Keratinocyte (primary cell): ENCODE data around the gene FOXL3. TPM values are rescaled to one million over a fixed set of nuclear protein-coding genes. Genes with fewer than 3 reads are reported as not detected.

ENCODE experiments used
- DNase-seq: peaks from one replicate; pipeline ENCODE4 v3.0.0-alpha.2; 2011; ENCODE audit warnings: low read depth, missing footprints, low spot score
- FAIRE-seq: peaks from 2 replicates; lab custom pipeline; 2011; peaks lifted over from hg19 to GRCh38; lab: Jason Lieb, UNC
- H2AFZ ChIP-seq: 2 replicates; pipeline ENCODE4 v1.6.0; 2012; ENCODE audit warnings: low read length, control low read depth, inconsistent platforms; ENCODE audit not compliant: control insufficient read depth
- H3K27ac ChIP-seq: 2 replicates; pipeline ENCODE4 v1.5.1; 2011; ENCODE audit warnings: low read length; ENCODE audit not compliant: control insufficient read depth, insufficient read depth
- H3K27me3 ChIP-seq: 3 replicates; pipeline ENCODE4 v1.6.0; 2011; ENCODE audit warnings: low read length; ENCODE audit not compliant: control insufficient read depth, insufficient read depth; ENCODE audit errors: extremely low read depth
- H3K36me3 ChIP-seq, 2 experiments: 2 replicates in 1 of 2; 3 replicates in 1 of 2; pipeline ENCODE4 v1.5.1; 2011; ENCODE audit warnings: low read length in 2 of 2, mild to moderate bottlenecking in 1 of 2; ENCODE audit not compliant: control insufficient read depth in 2 of 2, insufficient read depth in 2 of 2; ENCODE audit errors: extremely low read depth in 1 of 2
- H3K4me1 ChIP-seq: 3 replicates; pipeline ENCODE4 v1.5.1; 2011; ENCODE audit warnings: low read length; ENCODE audit not compliant: control insufficient read depth, insufficient read depth; ENCODE audit errors: extremely low read depth
- H3K4me2 ChIP-seq: 3 replicates; pipeline ENCODE4 v1.6.0; 2011; ENCODE audit warnings: low read depth, low read length; ENCODE audit not compliant: control insufficient read depth, insufficient read depth; ENCODE audit errors: extremely low read depth
- H3K4me3 ChIP-seq, 3 experiments: fragments of 200-600 bp in 1 of 3; sonication (generic) in 1 of 3; 2 replicates in 2 of 3; 3 replicates in 1 of 3; pipeline ENCODE4 v1.5.1; 2011 to 2016; ENCODE audit warnings: low read length in 3 of 3, mild to moderate bottlenecking in 3 of 3, control low read depth in 2 of 3, inconsistent platforms in 1 of 3, low read depth in 1 of 3, mixed read lengths in 1 of 3, mixed run types in 1 of 3, moderate library complexity in 1 of 3; ENCODE audit not compliant: control insufficient read depth in 2 of 3, insufficient read depth in 2 of 3; ENCODE audit errors: extremely low read depth in 1 of 3
- H3K79me2 ChIP-seq: 2 replicates; pipeline ENCODE4 v1.6.0; 2012; ENCODE audit warnings: low read length; ENCODE audit not compliant: control insufficient read depth, insufficient read depth
- H3K9ac ChIP-seq: 3 replicates; pipeline ENCODE4 v1.6.0; 2011; ENCODE audit warnings: low read length; ENCODE audit not compliant: control insufficient read depth, insufficient read depth; ENCODE audit errors: extremely low read depth
- H3K9me1 ChIP-seq: 3 replicates; pipeline ENCODE4 v1.6.0; 2011; ENCODE audit warnings: low read length; ENCODE audit not compliant: control insufficient read depth, insufficient read depth; ENCODE audit errors: extremely low read depth
- H3K9me3 ChIP-seq: 2 replicates; pipeline ENCODE4 v1.5.1; 2012; ENCODE audit warnings: low read depth, low read length; ENCODE audit not compliant: control insufficient read depth
- H4K20me1 ChIP-seq: 3 replicates; pipeline ENCODE4 v1.6.0; 2011; ENCODE audit warnings: low read length; ENCODE audit not compliant: control insufficient read depth, insufficient read depth; ENCODE audit errors: extremely low read depth
- EZH2 ChIP-seq: IDR thresholded peaks from one replicate; pipeline ENCODE4 v1.6.1; 2012; ENCODE audit warnings: inconsistent platforms, mild to moderate bottlenecking, low read length, moderate library complexity
- dilution Hi-C: fragments of 300-500 bp; cut with MboI; formaldehyde crosslinking; loops from one replicate; pipeline ENCODE4 v1.7.0; 2020; ENCODE audit warnings: low sequenced_read_pairs; ENCODE audit not compliant: extremely low pct_ligation_motif_present
- polyA plus RNA-seq, 5 experiments: library from polyadenylated mRNA; depleted of rRNA in 3 of 5; stranded (reverse) in 3 of 5; stranded (forward) in 1 of 5; unstranded in 1 of 5; fragments of >200 nt; gene quantifications; 1 replicate in 1 of 5; 2 replicates in 3 of 5; 3 replicates in 1 of 5; pipeline versions ENCODE4 v1.2.1 to v1.2.3, GENCODE V29; 2011 to 2012; ENCODE audit warnings: missing spikeins in 2 of 5, low read depth in 1 of 5, low replicate concordance in 1 of 5
- TF ChIP-seq, protein P1 (sequence below), 3 experiments: IDR thresholded peaks in 1 of 3; conservative IDR thresholded peaks in 1 of 3; optimal IDR thresholded peaks in 1 of 3; 2 replicates in 2 of 3; 3 replicates in 1 of 3; pipeline versions ENCODE3 to v1.5.1; 2011; ENCODE audit warnings: low read length in 3 of 3, mild to moderate bottlenecking in 3 of 3, moderate library complexity in 2 of 3, control low read depth in 1 of 3, inconsistent platforms in 1 of 3; ENCODE audit not compliant: insufficient read depth in 2 of 3; ENCODE audit errors: extremely low read depth in 1 of 3

Gene FOXL3
- polyA plus RNA-seq, 1 donor (not counting 4 experiments of a cell fraction or from before 2014, with no cell fraction given), result not detected

DNA sequence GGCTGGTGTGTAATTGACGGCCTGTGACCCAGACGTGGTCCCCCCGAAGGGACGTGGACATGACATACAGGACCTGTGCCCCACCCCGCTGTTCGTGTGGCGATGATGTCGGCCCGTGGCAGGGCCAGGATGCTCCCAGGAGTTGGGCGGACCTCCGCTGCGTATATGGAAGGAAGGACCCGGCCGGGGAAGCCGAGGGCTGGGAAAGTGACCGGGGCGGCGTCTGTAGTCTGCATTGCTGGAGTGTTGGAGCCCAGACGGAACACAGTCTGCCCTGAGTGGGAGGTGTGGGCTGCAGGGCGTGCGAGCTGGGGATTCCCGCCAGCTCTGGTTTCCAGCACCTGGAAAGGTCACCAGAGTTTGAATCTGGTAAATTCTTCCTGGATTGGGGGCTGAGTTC lies 45.0 kb upstream of the FOXL3 start:
- H3K36me3 ChIP-seq, result no peaks in the 10 kb centered on the region
- no peak overlapping the region for H3K4me3 ChIP-seq
- H3K4me2 ChIP-seq, result no peak overlapping the region
- peaks cover 12% of the 10 kb centered on the region for H3K4me1 ChIP-seq
- no peak overlapping the region for H3K9ac ChIP-seq
- H3K27me3 ChIP-seq, result no peaks in the 10 kb centered on the region
- no peaks in the 10 kb centered on the region for H4K20me1 ChIP-seq
- H3K27ac ChIP-seq, result no peak overlapping the region
- H3K79me2 ChIP-seq, result peaks cover 5% of the 10 kb centered on the region
- dilution Hi-C loops, result no loop called here
- TF ChIP-seq, protein P1, sequence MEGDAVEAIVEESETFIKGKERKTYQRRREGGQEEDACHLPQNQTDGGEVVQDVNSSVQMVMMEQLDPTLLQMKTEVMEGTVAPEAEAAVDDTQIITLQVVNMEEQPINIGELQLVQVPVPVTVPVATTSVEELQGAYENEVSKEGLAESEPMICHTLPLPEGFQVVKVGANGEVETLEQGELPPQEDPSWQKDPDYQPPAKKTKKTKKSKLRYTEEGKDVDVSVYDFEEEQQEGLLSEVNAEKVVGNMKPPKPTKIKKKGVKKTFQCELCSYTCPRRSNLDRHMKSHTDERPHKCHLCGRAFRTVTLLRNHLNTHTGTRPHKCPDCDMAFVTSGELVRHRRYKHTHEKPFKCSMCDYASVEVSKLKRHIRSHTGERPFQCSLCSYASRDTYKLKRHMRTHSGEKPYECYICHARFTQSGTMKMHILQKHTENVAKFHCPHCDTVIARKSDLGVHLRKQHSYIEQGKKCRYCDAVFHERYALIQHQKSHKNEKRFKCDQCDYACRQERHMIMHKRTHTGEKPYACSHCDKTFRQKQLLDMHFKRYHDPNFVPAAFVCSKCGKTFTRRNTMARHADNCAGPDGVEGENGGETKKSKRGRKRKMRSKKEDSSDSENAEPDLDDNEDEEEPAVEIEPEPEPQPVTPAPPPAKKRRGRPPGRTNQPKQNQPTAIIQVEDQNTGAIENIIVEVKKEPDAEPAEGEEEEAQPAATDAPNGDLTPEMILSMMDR (optimal IDR thresholded peaks at IDR 0.05 in 1 of 3, IDR thresholded peaks at IDR 0.05 in 1 of 3, conservative IDR thresholded peaks at IDR 0.05 in 1 of 3; ENCODE audit: extremely low read depth in 1 of 3, insufficient read depth in 2 of 3, low read length in 3 of 3), result no peak
- no peak for TF ChIP-seq EZH2
- FAIRE-seq (no peak), DNase-seq (no peak)
- no peak overlapping the region for H2AFZ ChIP-seq
- no peaks in the 10 kb centered on the region for H3K9me3 ChIP-seq
- no peaks in the 10 kb centered on the region for H3K9me1 ChIP-seq

DNA sequence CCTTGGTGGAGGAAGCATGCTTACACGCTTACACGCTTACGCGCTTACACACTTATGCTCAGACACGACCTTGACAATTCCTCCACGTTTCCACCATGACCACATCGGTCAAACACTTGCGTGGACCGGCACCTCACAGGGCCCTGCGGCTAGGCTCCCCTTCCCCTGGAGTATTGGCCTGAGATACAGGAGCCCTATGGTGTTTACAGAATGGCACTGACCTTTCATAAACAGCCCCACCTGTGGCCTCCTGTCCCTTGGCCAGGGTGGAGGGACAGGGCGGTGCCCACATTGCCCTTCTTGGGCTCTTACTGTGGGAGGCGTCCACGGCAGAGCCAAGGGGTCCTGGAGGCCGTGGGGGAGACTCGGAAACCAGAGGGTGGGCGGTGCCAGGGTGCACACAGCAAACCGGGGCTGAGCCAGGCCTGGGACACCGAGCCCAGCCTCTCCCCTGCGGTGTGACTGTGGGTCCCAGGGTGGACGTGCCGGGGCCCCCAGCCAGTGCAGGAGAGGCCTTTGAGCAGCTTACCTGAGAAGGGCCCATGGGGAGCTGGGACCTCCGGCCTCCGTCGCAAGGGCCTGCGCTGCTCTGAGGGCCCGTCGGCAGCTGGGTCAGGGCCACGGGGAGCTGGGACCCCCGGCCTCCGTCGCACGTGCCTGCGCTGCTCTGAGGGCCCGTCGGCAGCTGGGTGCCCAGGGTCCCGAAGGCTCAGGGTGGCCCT lies 44.2 kb upstream of the FOXL3 start:
- Histone ChIP-seq H2AFZ (no peak overlapping the region), H3K4me3 (no peak overlapping the region), H3K4me2 (no peak overlapping the region), H3K36me3 (peaks cover 0 to under 1% of the 10 kb centered on the region in 2 experiments), H4K20me1 (no peaks in the 10 kb centered on the region), H3K9me1 (no peaks in the 10 kb centered on the region), H3K27me3 (no peaks in the 10 kb centered on the region), H3K9ac (no peak overlapping the region), H3K79me2 (peaks cover 3% of the 10 kb centered on the region), H3K4me1 (peaks cover 9% of the 10 kb centered on the region), H3K27ac (no peak overlapping the region), H3K9me3 (no peaks in the 10 kb centered on the region)
- dilution Hi-C loops, result no loop called here
- FAIRE-seq, result no peak
- no peak for TF ChIP-seq EZH2
- TF ChIP-seq, protein P1 (optimal IDR thresholded peaks at IDR 0.05 in 1 of 3, IDR thresholded peaks at IDR 0.05 in 1 of 3, conservative IDR thresholded peaks at IDR 0.05 in 1 of 3; ENCODE audit: extremely low read depth in 1 of 3, insufficient read depth in 2 of 3, low read length in 3 of 3), result no peak
- DNase-seq, result no peak
